GM10248 (cell line): ENCODE data around the gene PDE1C.

Experiments used
- CTCF ChIA-PET: fragments of 300-600 bp; sonication (Branson Sonifier 250); formaldehyde crosslinking; extraction: SDS; loops from one replicate; lab custom pipeline; 2021; ENCODE audit warnings: antibody characterized with exemption; lab: Yijun Ruan, JAX
- POLR2A ChIA-PET: fragments of 350-650 bp; sonication (Branson Sonifier 250); formaldehyde crosslinking; extraction: SDS; loops from one replicate; lab custom pipeline; 2020; ENCODE audit warnings: antibody characterized with exemption; lab: Yijun Ruan, JAX
- DNase-seq: peaks from one replicate; pipeline ENCODE4 v3.0.0; 2012; ENCODE audit errors: extremely low spot score
- TF ChIP-seq, protein P1 (sequence below): IDR thresholded peaks from 2 replicates; pipeline ENCODE4 v1.5.1; 2012; ENCODE audit warnings: mild to moderate bottlenecking, low read depth; ENCODE audit errors: extremely low read depth, missing control alignments, control extremely low read depth

The PDE1C gene

DNA sequence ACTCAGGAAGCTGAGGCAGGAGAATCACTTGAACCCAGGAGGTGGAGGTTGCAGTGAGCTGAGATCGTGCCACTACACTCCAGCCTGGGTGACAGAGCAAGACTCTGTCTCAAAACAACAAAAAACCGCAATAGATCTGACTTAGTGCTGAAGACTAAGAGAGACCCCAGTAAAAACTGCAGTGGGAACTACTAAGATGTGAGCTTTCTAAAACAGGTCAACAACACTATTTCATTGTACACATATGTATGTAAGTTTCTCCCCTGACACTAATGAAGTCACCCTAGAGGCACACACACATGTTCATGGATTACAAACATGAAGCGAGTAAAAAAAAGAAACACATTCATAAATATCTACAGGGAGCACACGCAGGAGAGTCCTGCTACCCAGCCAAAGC, 68.3 kb downstream of the PDE1C start:
- no peak for DNase-seq
- POLR2A ChIA-PET: no interaction called here
- TF ChIP-seq, protein P1, sequence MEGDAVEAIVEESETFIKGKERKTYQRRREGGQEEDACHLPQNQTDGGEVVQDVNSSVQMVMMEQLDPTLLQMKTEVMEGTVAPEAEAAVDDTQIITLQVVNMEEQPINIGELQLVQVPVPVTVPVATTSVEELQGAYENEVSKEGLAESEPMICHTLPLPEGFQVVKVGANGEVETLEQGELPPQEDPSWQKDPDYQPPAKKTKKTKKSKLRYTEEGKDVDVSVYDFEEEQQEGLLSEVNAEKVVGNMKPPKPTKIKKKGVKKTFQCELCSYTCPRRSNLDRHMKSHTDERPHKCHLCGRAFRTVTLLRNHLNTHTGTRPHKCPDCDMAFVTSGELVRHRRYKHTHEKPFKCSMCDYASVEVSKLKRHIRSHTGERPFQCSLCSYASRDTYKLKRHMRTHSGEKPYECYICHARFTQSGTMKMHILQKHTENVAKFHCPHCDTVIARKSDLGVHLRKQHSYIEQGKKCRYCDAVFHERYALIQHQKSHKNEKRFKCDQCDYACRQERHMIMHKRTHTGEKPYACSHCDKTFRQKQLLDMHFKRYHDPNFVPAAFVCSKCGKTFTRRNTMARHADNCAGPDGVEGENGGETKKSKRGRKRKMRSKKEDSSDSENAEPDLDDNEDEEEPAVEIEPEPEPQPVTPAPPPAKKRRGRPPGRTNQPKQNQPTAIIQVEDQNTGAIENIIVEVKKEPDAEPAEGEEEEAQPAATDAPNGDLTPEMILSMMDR: no peak
- CTCF ChIA-PET: interaction anchor here (1.0 kb wide), 1 partner anchor 9 kb away, joined by 3 read pairs; no protein-coding TSS in a partner anchor

DNA sequence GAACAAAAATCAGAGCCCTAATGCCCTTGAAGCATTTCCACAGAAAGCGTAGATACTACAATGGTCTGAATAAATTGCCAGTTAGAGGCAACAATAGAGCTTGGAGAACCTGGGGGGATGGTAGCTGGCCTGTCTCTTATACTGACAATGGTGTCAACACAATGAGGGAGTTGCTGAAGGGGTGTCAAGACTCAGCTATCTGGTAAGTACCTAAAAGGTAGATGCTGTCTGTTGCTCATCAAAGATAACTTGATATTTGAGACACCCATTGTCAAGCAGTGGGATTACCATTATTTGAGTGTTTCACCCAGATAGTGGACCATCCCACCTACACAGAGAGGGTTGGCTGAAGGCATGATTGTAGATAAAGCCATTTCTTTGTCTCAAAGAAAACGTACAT, 72.8 kb downstream of the PDE1C start:
- TF ChIP-seq, protein P1: no peak
- ChIA-PET POLR2A (no interaction called here), CTCF (no interaction called here)
- DNase-seq: no peak

DNA sequence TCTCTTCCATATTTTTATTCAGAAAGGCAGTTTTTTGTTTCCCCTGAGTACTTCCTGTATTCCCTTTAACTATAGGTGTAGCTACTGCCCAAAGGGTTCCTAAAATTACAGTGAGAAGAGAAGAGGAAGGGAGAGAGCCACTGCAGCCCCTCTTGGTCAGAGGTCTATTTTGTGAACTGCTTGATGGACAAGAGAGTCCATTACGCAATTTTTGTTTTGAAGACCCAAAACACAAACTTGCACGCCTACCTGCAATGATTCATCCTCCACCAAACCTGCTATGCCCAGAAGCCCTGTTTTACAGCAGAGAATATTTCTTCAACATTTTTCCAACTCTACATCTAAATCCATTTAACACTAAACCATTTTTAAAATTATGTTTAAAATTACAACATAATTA, 75.1 kb downstream of the PDE1C start:
- ChIA-PET CTCF (no interaction called here), POLR2A (no interaction called here)
- TF ChIP-seq, protein P1: no peak
- DNase-seq: no peak

GRCh38 chr7:31991846-31992245, 78.4 kb downstream of the PDE1C start:
- DNase-seq: no peak
- TF ChIP-seq, protein P1: no peak
- POLR2A ChIA-PET: no interaction called here
- CTCF ChIA-PET: interaction anchor here (1.0 to 1.5 kb wide), 3 partner anchors 8 to 35 kb away, joined by 3 read pairs; no protein-coding TSS in a partner anchor

DNA sequence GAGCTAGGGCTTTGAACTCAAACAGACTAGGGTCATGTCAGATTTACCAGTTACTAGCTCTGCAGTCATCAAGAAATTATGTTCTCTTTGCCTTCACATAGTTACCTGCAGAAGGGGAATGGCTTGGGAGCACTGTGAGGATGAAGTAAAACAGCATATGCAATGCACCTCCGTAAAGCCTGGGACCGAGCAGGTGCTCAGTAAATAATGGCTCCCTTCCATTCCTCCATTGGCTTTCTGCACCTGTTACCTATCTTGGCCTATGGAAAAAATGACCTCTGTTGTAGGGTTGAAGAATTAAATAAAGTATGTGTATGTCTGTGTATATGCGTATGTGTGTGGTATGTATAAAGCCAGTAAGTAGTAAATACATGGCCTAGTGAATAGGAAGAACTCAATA, 78.8 kb downstream of the PDE1C start:
- POLR2A ChIA-PET: no interaction called here
- TF ChIP-seq, protein P1: no peak
- no peak for DNase-seq
- CTCF ChIA-PET: interaction anchor here (1.0 to 1.5 kb wide), 2 partner anchors 8 to 35 kb away, joined by 3 read pairs; no protein-coding TSS in a partner anchor

GRCh38 chr7:31986878-31987518, 83.2 kb downstream of the PDE1C start:
- ChIA-PET POLR2A (no interaction called here), CTCF (interaction anchor here (0.9 to 1.9 kb wide), 3 partner anchors 10 to 243 kb away, joined by 4 to 6 read pairs (median 4); no protein-coding TSS in a partner anchor)
- TF ChIP-seq, protein P1: no peak
- no peak for DNase-seq

DNA sequence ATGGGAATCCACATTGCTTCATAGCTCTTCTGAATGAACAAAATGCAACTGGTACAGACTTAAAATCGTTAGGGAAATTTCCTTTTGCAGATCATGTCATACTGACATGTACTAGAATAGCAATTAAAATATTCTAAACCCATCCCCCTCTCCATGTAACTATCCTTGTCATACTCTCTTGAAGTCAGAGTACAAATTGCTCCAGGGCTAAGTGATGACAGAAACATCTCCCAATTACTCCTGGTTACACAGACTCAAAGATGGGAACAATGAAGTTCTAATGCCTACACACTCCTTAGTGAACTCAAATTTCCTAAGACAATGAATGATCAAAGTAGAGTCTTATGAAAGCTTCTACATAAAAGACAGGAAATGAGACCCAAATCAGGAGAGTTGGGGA, 87.2 kb downstream of the PDE1C start:
- TF ChIP-seq, protein P1: no peak
- POLR2A ChIA-PET: no interaction called here
- DNase-seq: no peak
- CTCF ChIA-PET: interaction anchor here (1.6 kb wide), 1 partner anchor 10 kb away, joined by 3 read pairs; no protein-coding TSS in a partner anchor
